HG03108 (cell line): ENCODE data around the gene TNS3.
"Not testable (repeated sequence)": the region's sequence is repeated elsewhere in the genome, so short reads cannot be mapped to it uniquely, and the experiment has no call there.

Experiments used
- ATAC-seq: cut with Tn5 transposase; IDR thresholded peaks from one replicate; pipeline ENCODE4 v1.9.1; 2021; ENCODE audit warnings: moderate library complexity; ENCODE audit not compliant: unreplicated experiment

The TNS3 gene

GRCh38 chr7:47454974-47455871 is 126.7 kb downstream of the TNS3 start:
- ATAC-seq = no peak

GRCh38 chr7:47454069-47454973 is 127.6 kb downstream of the TNS3 start:
- no peak for ATAC-seq

- no peak for ATAC-seq
These were observed 128.5 kb downstream of the TNS3 start for GRCh38 chr7:47453093-47454061.

- ATAC-seq = no peak
These were observed 129.2 kb downstream of the TNS3 start for GRCh38 chr7:47452715-47453092.

GRCh38 chr7:47452295-47452694 is 129.6 kb downstream of the TNS3 start:
- no peak for ATAC-seq

- no peak for ATAC-seq
These were observed 130.1 kb downstream of the TNS3 start for GRCh38 chr7:47451851-47452205.

- no peak for ATAC-seq
These were observed 131.9 kb downstream of the TNS3 start for GRCh38 chr7:47449810-47450590.

GRCh38 chr7:47448971-47449370 is 132.9 kb downstream of the TNS3 start:
- ATAC-seq = no peak

- ATAC-seq = no peak
These were observed 134.1 kb downstream of the TNS3 start for GRCh38 chr7:47447621-47448349.

GRCh38 chr7:47446871-47447466 is 134.9 kb downstream of the TNS3 start:
- no peak for ATAC-seq

- no peak for ATAC-seq
These were observed 137.4 kb downstream of the TNS3 start for GRCh38 chr7:47444376-47445098.

GRCh38 chr7:47443049-47443448 is 138.9 kb downstream of the TNS3 start:
- ATAC-seq = no peak

GRCh38 chr7:47442605-47442865 is 139.4 kb downstream of the TNS3 start:
- ATAC-seq = no peak

GRCh38 chr7:47441796-47442604 is 139.9 kb downstream of the TNS3 start:
- ATAC-seq = no peak

- not testable (repeated sequence) for ATAC-seq
These were observed 140.9 kb downstream of the TNS3 start for GRCh38 chr7:47441048-47441447.

- ATAC-seq = no peak
These were observed 141.6 kb downstream of the TNS3 start for GRCh38 chr7:47440320-47440719.

GRCh38 chr7:47439181-47439667 is 142.7 kb downstream of the TNS3 start:
- no peak for ATAC-seq
